GM23248 (cell line): ENCODE data around the gene DDX39B.

Experiments
- EZH2 ChIP-seq: fragments of 200-600 bp; sonication (generic); IDR thresholded peaks from 2 replicates; pipeline ENCODE4 v1.6.1; 2018; ENCODE audit warnings: antibody characterized with exemption, mild to moderate bottlenecking; ENCODE audit not compliant: insufficient read depth, poor library complexity, severe bottlenecking
- EZH2phosphoT487 ChIP-seq: fragments of 200-600 bp; sonication (generic); IDR thresholded peaks from 2 replicates; pipeline ENCODE4 v1.6.1; 2018; ENCODE audit warnings: antibody characterized with exemption, moderate library complexity, mild to moderate bottlenecking, low read depth; ENCODE audit not compliant: insufficient read depth

- TF ChIP-seq EZH2, result no peak
- no peak for TF ChIP-seq EZH2phosphoT487
Measured at GRCh38 chr6:31579546-31580437, 38.0 kb upstream of the DDX39B start.
